ENCODE measurements around the gene TRRAP.

TRRAP gene

DNA sequence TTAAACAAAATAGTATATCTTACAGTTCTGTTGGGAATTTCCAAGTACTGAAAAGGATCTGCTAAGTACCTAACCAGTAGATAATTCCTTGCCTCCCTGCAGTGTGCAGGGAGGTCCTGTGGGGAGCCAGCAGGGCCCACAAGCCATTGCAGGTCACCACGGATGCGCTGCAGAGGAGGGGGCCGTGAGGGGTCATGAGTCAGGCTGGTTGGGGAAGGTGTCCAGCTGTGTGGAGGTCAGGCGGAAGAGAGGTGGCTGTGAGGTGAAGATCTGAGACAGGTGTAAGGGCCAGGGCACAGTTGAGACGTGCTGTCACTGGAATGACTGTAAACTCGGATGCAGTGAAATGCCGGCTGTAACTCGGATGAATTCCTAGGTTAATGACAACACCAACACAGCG, 80.6 kb downstream of the TRRAP start:
- H3K36me3 ChIP-seq (replicated peaks; ENCODE audit: insufficient read depth, low read length), result peaks cover 26% of the 10 kb centered on the region
- H3K27ac ChIP-seq (ENCODE audit: low read length), result no peak overlapping the region
- no peaks in the 10 kb centered on the region for H3K9me3 ChIP-seq (replicated peaks; ENCODE audit: insufficient read depth, low read length)
- H3K4me2 ChIP-seq (ENCODE audit: low read depth, low read length), result no peak overlapping the region
- no peaks in the 10 kb centered on the region for H3K79me2 ChIP-seq (ENCODE audit: low read length)
- no peaks in the 10 kb centered on the region for H3F3A ChIP-seq (ENCODE audit: insufficient read depth, low read length)
- H4K20me1 ChIP-seq (ENCODE audit: insufficient read depth, low read length), result no peaks in the 10 kb centered on the region
- H3K4me1 ChIP-seq (ENCODE audit: low read length), result no peaks in the 10 kb centered on the region
- no peak overlapping the region for H3K4me3 ChIP-seq (ENCODE audit: low read length)
- H3K27me3 ChIP-seq (replicated peaks; ENCODE audit: insufficient read depth, low read length), result no peaks in the 10 kb centered on the region
- no peak overlapping the region for H2AFZ ChIP-seq (ENCODE audit: low read length)
- no peaks in the 10 kb centered on the region for H3K9me2 ChIP-seq (replicated peaks; ENCODE audit: insufficient read depth, low read length)
- no peak for TF ChIP-seq EZH2phosphoT487 (IDR thresholded peaks at IDR 0.05; ENCODE audit: low read length)
- no peak for TF ChIP-seq EZH2 (optimal IDR thresholded peaks at IDR 0.05; ENCODE audit: low read depth, low read length)
- TF ChIP-seq, protein P1, sequence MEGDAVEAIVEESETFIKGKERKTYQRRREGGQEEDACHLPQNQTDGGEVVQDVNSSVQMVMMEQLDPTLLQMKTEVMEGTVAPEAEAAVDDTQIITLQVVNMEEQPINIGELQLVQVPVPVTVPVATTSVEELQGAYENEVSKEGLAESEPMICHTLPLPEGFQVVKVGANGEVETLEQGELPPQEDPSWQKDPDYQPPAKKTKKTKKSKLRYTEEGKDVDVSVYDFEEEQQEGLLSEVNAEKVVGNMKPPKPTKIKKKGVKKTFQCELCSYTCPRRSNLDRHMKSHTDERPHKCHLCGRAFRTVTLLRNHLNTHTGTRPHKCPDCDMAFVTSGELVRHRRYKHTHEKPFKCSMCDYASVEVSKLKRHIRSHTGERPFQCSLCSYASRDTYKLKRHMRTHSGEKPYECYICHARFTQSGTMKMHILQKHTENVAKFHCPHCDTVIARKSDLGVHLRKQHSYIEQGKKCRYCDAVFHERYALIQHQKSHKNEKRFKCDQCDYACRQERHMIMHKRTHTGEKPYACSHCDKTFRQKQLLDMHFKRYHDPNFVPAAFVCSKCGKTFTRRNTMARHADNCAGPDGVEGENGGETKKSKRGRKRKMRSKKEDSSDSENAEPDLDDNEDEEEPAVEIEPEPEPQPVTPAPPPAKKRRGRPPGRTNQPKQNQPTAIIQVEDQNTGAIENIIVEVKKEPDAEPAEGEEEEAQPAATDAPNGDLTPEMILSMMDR (IDR thresholded peaks at IDR 0.05; ENCODE audit: low read length), result no peak
- DNase-seq, result no peak
- no peak overlapping the region for H3K9ac ChIP-seq (ENCODE audit: low read length)

DNA sequence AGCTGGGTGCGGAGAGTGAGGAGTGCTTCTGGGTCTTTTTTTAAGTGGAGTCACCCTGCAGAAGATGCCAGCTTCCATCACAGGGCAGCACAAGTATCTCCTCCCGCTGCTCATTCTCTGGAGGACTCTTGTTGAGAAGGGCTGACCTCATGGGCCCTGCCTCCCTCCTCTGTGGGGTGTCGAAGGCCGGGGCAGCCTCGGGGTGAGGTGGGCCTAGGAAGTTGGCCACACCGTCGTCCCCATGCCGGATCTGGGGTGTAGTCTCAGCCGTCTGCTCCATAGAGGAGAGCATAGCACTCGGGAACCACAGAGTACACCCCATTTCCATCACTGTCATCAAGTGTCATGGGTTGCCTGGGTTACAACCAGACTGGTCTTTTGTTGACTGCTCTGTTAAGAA, 85.0 kb downstream of the TRRAP start:
- Histone ChIP-seq H3K4me1 (ENCODE audit: low read length) (no peaks in the 10 kb centered on the region), H2AFZ (ENCODE audit: low read length) (no peak overlapping the region), H4K20me1 (ENCODE audit: insufficient read depth, low read length) (no peaks in the 10 kb centered on the region), H3F3A (ENCODE audit: insufficient read depth, low read length) (no peaks in the 10 kb centered on the region), H3K9me2 (replicated peaks; ENCODE audit: insufficient read depth, low read length) (no peaks in the 10 kb centered on the region), H3K27me3 (replicated peaks; ENCODE audit: insufficient read depth, low read length) (no peaks in the 10 kb centered on the region), H3K4me3 (ENCODE audit: low read length) (no peak overlapping the region), H3K79me2 (ENCODE audit: low read length) (no peaks in the 10 kb centered on the region), H3K9ac (ENCODE audit: low read length) (no peak overlapping the region), H3K9me3 (replicated peaks; ENCODE audit: insufficient read depth, low read length) (no peaks in the 10 kb centered on the region), H3K27ac (ENCODE audit: low read length) (no peak overlapping the region), H3K36me3 (replicated peaks; ENCODE audit: insufficient read depth, low read length) (peaks cover 15% of the 10 kb centered on the region), H3K4me2 (ENCODE audit: low read depth, low read length) (no peak overlapping the region)
- TF ChIP-seq, protein P1 (IDR thresholded peaks at IDR 0.05; ENCODE audit: low read length), result no peak
- TF ChIP-seq EZH2 (optimal IDR thresholded peaks at IDR 0.05; ENCODE audit: low read depth, low read length) (no peak), EZH2phosphoT487 (IDR thresholded peaks at IDR 0.05; ENCODE audit: low read length) (no peak)
- DNase-seq, result no peak

GRCh38 chr7:98964596-98964995, 86.3 kb downstream of the TRRAP start:
- TF ChIP-seq, protein P1 (IDR thresholded peaks at IDR 0.05; ENCODE audit: low read length), result no peak
- no peak for TF ChIP-seq EZH2phosphoT487 (IDR thresholded peaks at IDR 0.05; ENCODE audit: low read length)
- no peak for TF ChIP-seq EZH2 (optimal IDR thresholded peaks at IDR 0.05; ENCODE audit: low read depth, low read length)
- no peaks in the 10 kb centered on the region for H4K20me1 ChIP-seq (ENCODE audit: insufficient read depth, low read length)
- H3K9me3 ChIP-seq (replicated peaks; ENCODE audit: insufficient read depth, low read length), result no peaks in the 10 kb centered on the region
- no peak overlapping the region for H3K4me2 ChIP-seq (ENCODE audit: low read depth, low read length)
- no peaks in the 10 kb centered on the region for H3K79me2 ChIP-seq (ENCODE audit: low read length)
- no peaks in the 10 kb centered on the region for H3K27me3 ChIP-seq (replicated peaks; ENCODE audit: insufficient read depth, low read length)
- no peak for DNase-seq
- H3K4me1 ChIP-seq (ENCODE audit: low read length), result no peaks in the 10 kb centered on the region
- H3K36me3 ChIP-seq (replicated peaks; ENCODE audit: insufficient read depth, low read length), result peaks cover 15% of the 10 kb centered on the region; the same call in 1 of the 2 replicates
- no peak overlapping the region for H3K9ac ChIP-seq (ENCODE audit: low read length)
- no peak overlapping the region for H3K4me3 ChIP-seq (ENCODE audit: low read length)
- no peaks in the 10 kb centered on the region for H3K9me2 ChIP-seq (replicated peaks; ENCODE audit: insufficient read depth, low read length)
- H3F3A ChIP-seq (ENCODE audit: insufficient read depth, low read length), result no peaks in the 10 kb centered on the region
- no peak overlapping the region for H2AFZ ChIP-seq (ENCODE audit: low read length)
- no peak overlapping the region for H3K27ac ChIP-seq (ENCODE audit: low read length)

All from MM.1S (cell line).